GM18868 (cell line): ENCODE data around the gene SLC49A3.
"Not testable (repeated sequence)": the region's sequence is repeated elsewhere in the genome, so short reads cannot be mapped to it uniquely, and the experiment has no call there.

ENCODE experiments used
- ATAC-seq: cut with Tn5 transposase; IDR thresholded peaks from one replicate; pipeline ENCODE4 v1.9.1; 2021; ENCODE audit warnings: mild to moderate bottlenecking, moderate library complexity; ENCODE audit not compliant: unreplicated experiment

Gene SLC49A3

DNA sequence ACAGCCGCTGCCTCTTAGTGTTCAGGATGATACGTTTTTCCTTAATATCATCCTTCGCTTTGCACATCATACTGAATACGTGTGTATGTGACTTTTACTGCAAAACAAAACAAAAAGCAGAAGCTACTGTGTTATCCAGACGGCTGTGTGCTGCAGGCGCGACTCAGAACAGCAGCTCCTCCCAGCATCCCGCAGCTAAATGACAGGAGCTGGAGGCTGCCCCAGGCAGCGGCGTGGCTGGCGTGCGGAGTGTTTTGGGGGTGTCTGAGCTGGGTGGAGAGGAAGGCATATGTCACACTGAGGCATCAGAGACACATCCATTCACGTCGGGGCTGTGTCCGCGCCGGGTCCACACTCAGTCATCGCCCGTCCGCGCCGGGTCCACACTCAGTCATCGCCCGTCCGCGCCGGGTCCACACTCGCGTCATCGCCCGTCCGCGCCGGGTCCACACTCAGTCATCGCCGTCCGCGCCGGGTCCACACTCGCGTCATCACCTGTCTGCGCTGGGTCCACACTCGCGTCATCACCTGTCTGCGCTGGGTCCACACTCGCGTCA, 33.3 kb upstream of the SLC49A3 start:
- ATAC-seq: no peak

DNA sequence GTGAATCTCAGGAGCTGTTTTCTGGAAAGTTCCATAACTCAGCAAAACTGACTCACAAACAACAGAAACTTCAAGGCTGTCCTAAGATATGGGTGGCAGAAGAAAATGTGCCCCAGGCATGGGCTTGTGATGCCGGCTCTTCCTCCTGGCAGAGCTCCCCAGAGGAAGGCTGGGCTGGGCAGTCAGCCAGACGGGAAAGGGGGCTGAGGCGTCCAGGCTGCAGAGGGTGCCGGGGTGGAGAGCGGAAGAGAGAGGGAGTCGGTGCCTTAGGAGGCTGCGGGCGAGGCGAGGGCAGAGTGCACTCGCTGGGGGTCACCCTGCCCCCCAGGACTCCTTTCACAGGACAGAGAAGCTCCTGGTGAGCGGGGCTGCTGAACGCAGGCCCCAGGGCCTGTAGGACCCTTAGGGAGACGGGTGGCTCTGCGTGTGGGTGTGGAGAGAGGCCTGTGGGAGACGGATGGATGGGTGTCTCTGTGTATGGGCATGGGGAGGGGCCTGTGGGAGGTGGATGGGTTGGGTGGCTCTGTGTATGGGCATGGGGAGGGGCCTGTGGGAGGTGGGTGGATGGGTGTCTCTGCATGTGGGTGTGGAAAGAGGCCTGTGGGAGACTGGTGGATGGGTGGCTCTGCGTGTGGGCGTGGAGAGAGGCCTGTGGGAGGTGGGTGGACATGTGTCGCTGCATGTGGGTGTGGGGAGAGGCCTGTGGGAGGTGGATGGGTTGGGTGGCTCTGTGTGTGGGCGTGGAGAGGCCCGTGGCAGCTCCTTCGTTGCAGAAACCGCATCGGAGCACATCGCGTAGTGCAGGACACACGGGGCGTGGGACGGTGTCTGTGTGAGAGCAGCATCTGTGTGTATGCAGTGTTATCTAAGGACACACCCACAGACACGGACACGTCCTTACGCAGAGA, 32.6 kb upstream of the SLC49A3 start:
- no peak for ATAC-seq

DNA sequence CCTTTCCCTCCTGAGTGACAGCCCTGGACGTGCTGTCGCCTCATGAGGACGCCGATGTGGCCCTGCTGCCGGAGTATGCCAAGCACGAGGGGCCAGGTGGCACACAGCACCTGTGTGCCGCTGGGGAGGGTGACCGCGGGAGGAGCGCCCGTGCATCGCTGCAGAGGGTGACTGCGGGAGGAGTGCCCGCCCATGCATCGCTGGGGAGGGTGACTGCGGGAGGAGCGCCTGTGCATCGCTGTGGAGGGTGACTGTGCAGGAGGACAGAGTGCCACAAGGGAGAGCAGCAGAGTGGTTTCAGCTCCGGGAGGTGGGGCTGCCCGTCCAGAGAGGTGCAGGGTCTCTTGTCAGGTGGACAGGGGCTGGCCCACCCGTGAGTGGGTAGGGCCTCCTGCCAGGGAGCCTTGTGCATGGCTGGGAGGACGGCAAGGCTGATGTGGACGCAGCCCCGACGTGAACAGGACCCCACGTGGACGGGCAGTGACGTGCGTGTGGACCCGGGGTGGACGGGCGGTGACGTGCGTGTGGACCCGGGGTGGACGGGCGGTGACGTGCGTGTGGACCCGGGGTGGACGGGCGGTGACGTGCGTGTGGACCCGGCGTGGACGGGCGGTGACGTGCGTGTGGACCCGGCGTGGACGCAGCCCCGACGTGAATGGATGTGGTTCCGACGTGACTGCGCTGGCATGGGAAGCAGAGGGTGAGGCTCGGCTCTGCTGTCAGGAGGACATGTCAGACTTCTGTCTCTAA, 31.3 kb upstream of the SLC49A3 start:
- no peak for ATAC-seq

DNA sequence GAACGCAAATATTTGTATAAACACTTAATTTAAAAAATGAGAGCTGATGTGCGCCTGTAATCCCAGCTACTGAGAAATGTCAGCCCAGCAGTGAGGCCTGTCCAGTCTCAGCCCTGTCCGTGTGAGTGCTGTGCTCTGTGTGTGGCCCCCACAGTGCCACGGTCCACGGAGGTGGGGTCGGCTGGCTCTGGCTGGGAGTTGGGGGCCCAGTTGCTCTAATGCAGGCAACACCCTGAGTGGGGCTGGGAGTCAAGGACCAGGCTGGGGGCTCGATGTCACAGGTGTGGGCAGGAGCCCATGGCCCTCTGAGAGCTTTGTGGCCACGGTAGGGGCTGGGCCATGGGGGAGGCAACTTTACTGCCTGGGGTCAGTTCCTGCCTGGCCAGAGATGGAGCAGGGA, 29.5 kb upstream of the SLC49A3 start:
- no peak for ATAC-seq

DNA sequence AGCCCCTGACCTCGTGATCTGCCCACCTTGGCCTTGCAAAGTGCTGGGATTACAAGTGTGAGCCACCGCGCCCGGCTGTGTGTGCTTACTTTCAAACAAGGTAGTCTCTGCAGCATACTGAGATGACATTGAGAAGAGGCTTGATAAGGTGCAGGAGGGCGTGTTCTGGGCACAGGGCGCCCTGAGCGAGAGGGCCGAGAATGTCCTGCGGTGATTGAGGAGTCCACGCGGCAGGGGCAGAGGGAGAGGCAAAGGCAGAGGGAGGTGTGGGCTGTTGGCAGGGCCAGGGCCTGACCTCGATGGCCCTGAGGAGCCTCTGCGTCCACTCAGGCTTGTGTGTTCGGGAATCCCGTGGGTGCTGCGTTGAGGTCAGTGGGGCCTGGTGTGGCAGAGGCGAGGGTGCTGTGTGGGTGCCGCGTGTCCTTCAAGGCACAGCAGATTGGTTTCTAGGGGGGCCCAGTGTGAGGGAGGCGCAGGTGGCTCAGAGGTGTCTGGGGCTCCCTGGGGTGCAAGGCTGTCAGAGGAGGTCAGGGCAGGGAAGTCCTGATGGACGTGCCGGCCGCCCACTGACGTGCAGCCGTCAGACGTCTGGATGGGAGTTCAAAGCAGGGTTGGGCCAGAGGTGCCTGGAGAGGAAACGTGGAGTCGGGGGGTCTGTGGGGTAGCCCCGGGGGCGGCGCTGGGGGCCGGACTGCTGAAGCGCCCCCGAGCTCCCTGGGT, 28.8 kb upstream of the SLC49A3 start:
- no peak for ATAC-seq

DNA sequence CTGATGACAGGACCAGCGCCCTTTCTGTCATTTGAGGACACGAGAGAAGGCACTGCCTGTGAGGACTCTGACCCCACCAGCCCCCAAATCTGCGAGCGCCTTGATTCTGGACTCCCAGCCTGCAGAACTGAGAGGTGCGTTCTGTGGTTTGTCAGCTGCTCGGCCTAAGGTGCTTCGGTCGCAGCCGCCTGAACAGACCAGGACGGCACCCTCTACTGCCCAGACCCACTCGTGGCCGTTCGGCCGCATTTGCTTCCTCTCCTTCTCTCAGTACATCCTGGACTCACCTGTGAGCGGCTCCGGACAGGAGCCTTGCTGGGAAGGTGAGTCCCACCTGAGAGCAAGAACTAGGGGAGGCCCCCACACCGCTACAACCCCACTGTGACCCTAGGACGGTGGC, 25.1 kb upstream of the SLC49A3 start:
- no peak for ATAC-seq

DNA sequence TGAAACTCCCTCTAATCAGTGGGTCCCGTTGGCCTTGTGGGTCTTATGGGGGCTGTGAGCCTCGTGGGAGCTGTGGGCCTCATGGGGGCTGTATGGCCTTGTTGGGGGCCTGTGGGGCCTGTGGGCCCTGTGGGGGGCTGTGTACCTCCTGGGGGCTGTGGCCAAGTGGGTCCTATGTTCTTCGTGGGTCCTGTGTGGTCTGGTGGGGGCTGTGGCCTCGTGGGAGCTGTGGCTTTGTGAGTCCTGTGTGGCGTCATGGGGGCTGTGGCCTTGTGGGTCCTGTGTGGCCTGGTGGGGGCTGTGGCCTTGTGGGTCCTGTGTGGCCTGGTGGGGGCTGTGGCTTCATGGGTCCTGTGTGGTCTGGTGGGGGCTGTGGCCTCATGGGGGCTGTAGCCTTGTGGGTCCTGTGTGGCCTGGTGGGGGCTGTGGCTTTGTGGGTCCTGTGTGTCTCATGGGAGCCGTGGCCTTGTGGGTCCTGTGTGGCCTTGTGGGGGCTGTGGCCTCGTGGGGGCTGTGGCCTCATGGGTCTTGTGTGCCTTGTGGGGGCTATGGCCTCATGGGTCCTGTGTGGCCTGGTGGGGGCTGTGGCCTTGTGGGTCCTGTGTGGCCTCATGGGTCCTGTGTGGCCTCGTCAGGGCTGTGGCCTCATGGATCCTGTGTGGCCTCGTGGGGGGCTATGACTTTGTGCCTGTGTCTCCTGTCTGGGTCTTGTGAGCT, 24.1 kb upstream of the SLC49A3 start:
- ATAC-seq: no peak

DNA sequence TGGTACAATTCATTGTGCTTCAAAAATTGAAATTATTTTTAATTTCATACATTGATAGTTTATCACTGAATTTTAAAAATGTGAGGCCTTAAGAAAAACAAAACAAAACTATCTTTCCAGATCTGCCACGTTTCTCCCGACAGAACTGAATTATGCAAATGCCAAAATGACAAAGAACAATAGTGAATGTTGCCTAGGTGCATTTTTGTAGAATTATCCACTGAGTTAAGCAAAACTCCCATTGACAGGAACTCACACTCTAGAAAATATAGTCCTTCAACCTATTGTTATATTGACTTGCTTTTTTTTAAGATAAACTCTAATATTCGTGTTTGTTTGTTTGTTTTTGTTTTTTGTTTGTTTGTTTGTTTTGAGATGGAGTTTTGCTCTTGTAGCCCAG, 23.1 kb upstream of the SLC49A3 start:
- no peak for ATAC-seq

DNA sequence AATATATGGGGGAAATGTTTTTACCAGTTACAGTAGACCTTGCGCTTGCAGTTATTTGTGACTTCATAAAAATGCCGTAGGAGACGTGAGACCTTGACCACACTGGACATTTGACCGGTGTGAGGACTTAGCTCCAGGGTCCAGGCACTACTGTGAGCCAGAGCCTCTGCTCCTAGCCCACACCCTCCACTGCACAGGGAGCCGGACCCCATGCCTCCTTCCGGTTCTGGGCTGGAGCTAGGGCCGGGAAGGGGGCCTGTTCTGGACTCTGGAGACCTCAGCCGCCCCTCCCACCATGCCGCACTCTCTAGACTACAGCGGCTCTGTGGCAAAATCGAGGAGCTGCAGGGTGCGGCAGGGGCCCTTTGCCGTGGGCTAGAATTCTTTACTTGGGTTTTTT, 22.0 kb upstream of the SLC49A3 start:
- no peak for ATAC-seq

DNA sequence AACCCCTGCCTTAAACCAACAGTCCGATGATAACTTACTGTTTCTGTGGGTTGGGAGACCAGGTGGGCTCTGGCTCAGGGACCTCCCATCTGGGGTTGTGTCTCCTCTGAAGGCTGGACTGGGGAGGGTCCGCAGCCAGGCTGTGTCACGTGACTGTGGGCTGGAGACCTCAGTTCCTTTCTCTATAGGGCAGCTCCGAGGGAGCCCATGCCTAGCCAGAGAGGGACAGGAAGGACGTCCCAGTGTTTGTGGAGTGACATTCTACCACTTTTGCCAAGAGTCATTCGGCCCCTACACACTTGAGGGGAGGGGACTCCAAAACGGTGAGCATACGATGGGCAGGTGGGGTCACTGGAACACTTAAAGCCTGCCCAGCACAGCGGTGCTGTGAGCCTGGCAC, 21.2 kb upstream of the SLC49A3 start:
- ATAC-seq: no peak

DNA sequence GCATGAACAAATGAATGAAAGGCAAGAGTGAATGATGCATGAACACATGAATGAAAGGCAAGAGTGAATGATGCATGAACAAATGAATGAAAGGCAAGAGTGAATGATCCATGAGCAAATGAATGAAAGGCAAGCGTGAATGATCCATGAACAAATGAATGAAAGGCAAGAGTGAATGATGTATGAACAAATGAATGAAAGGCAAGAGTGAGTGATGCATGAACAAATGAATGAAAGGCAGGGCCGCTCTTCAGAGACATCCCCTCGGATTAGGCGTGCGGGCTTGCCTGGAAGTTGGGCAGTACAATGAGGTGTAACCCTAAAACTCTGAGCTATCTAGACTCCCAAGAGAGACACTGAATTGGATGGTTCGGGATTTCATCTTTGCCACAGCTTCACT, 20.4 kb upstream of the SLC49A3 start:
- no peak for ATAC-seq

DNA sequence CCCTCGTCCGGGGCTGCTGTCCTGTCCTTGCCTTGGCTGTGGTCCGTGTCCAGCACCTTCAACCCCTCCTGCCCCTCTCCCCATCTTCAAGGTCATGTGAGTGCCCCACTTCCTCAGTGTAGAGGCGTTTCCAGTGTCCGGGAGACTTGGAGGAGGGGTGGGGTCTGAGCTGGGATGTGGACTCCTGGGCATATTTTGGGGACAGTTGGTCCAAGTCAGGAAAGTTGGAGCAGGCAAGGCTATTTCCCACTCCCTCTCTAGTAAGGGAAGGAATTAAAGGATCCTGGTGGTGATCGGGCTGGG, 19.6 kb upstream of the SLC49A3 start:
- ATAC-seq: no peak

DNA sequence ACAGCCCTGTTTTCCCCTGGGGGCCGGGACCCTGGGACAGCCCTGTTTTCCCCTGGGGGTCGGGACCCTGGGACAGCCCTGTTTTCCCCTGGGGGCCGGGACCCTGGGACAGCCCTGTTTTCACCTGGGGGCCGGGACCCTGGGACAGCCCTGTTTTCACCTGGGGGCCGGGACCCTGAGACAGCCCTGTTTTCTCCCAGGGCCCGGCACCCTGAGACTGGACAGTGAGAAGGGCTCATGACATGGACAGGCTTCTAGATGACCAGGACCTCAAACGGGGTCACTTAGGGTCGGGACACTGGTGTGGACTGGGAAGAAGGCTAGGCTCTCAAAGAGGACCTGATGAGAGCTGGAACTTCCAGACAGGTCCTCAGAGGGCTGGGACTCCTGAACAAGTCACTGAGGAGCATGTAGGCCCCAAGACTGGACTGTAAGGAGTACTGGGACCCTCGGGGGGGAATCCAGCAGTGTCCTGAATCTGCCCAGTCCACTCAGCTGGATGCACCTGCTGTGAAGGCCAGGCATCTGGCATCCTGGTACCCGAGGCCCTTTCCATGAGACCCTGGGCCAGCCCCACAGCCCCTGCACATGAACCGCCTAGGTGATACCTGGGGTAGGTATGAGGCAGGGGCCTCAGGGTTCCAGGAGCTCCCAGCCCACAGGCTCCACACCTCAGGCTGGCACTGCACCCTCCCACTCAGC, 19.1 kb upstream of the SLC49A3 start:
- no peak for ATAC-seq

DNA sequence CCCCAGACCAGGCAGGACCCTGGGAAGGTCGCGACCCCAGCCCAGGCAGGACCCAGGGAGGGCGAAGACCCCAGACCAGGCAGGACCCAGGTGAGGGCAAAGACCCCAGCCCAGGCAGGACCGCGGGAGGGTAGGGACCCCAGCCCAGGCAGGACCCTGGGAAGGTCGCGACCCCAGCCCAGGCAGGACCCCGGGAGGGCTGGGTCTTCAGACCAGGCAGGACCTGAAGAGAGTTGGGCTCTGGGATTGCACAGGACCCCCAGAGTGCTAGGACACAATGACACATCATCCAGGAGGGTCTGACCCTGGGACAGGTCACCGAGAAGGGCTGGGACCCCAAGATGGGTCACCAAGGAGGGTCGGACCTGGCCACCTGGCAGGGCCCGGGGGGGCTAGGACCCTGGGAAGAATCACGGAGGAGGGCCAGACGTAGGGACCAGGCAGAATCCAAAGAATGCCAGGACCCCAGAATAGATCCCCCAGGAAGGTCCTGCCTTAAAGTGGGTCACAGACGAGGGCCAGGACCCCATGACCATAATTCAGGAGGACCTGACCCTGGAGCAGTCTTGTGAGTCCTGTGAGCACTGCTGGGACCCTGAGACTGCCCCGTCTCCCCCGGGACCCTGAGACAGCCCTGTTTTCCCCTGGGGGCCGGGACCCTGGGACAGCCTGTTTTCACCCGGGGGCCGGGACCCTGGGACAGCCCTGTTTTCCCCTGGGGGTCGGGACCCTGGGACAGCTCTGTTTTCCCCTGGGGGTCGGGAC, 18.1 kb upstream of the SLC49A3 start:
- ATAC-seq: no peak

DNA sequence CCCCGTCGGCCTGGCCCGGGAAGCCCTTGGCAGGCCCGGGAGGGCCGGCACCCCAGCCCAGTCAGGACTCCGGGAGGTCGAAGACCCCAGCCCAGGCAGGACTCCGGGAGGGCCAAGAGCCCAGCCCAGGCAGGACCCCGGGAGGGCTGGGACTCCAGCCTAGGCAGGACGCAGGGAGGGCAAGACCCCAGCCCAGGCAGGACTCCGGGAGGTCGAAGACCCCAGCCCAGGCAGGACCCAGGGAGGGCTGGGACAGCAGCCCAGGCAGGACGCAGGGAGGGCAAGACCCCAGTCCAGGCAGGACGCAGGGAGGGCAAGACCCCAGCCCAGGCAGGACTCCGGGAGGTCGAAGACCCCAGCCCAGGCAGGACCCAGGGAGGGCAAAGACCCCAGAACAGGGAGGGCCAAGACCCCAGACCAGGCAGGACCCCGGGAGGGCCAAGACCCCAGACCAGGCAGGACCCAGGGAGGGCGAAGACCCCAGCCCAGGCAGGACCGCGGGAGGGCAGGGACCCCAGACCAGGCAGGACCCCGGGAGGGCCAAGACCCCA, 17.2 kb upstream of the SLC49A3 start:
- not testable (repeated sequence) for ATAC-seq

DNA sequence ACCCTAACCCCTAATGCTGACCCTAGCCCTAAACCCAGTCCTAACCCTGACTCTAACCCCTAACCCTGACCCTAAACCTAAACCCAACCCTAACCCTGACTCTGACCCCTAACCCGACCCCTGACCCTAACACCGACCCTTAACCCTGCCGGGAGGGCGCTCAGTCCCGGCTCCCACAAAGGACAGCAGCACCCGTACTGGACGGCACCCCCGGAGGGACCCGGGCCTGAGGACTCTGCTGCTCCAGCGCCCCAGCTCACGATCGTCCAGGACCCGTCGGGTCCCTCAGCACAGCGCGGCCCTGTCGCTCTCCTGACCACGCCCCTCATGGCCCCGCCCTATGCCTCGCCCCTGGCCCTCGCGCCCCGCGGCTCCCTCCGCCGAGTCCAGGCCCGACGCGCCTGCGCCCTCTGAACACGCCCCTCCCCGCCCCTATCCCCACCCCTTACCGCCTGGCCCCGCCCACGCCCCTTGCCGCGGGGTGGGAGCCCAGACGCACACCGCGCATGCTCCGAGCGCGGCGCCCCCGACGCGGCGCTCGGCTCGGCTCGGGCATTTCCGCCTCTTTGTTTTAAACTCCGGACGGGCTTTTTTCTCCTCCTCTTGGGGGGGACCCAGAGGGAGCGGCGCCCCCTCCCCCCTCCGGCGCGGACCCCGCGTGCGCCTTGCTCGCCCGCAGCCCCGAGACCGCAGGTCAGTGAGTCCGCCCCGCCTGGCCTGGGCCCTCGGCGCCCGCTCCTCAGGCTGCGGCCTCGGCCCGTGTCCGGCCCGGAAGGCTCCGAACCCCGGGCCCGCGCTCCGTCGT, 16.5 kb upstream of the SLC49A3 start, which contains the start of gene PCGF3:
PCGF3 (plus strand) TSS at position 555 of the 805 bp plus-strand sequence. CDS start 27,849 bp downstream, outside the sequence.
- ATAC-seq: peak; percentile 94

DNA sequence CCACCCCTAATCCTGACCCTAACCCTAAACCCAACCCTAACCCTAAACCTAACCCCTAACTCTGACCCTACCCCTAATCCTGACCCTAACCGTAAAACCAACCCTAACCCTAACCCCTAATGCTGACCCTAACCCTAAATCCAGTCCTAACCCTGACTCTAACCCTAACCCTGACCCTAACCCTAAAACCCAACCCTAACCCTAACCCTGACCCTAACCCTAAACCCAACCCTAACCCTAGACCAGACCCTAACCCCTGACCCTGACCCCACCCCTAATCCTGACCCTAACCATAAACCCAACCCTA, 16.0 kb upstream of the SLC49A3 start:
- no peak for ATAC-seq

DNA sequence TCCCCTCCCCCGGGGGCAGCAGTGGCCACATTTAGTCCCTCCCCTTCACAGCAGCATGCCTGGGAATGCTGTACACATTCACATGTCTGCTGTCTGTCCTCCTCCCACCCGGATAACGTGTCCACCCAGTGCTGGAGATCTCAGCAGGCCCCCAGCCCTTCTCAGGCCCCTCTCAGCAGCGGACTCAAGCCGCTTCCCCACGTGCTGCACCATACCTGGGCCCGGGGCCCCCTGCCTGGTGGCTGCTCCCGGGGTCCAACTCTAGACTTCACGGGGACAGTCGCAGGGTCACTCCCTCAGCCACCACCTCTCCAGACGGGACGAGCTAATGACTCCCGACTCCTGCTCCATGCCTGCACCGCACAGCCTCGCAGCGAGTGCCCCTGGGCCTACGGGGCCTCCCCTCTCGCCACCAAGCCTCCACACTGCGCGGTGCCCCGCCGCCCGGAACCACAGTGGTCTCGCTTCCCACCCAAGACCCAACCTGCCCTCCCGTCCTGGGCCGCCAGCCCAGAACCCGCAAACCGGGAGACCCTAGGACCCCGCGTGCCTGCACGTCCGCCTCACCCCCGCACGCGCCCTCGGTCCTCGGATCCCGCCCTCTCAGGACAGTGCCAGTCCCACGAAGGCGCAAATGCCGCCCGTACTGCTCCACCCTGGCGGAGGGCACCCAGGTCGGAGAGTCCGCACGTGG, 15.4 kb upstream of the SLC49A3 start:
- ATAC-seq: no peak
